ENCODE measurements around the gene LAMTOR2. TPM values are rescaled to one million over a fixed set of nuclear protein-coding genes. Genes with fewer than 3 reads are reported as not detected.

LAMTOR2 gene
- total and polyA plus RNA-seq, 9 of the 15 experiments (the other 6 are each of a cell fraction or from before 2014, with no cell fraction given) = 39.0 to 161 (median 74.6) TPM

GRCh38 chr1:156054500-156055280 lies at the start of gene LAMTOR2 (continued):
- TF ChIP-seq, protein P1, sequence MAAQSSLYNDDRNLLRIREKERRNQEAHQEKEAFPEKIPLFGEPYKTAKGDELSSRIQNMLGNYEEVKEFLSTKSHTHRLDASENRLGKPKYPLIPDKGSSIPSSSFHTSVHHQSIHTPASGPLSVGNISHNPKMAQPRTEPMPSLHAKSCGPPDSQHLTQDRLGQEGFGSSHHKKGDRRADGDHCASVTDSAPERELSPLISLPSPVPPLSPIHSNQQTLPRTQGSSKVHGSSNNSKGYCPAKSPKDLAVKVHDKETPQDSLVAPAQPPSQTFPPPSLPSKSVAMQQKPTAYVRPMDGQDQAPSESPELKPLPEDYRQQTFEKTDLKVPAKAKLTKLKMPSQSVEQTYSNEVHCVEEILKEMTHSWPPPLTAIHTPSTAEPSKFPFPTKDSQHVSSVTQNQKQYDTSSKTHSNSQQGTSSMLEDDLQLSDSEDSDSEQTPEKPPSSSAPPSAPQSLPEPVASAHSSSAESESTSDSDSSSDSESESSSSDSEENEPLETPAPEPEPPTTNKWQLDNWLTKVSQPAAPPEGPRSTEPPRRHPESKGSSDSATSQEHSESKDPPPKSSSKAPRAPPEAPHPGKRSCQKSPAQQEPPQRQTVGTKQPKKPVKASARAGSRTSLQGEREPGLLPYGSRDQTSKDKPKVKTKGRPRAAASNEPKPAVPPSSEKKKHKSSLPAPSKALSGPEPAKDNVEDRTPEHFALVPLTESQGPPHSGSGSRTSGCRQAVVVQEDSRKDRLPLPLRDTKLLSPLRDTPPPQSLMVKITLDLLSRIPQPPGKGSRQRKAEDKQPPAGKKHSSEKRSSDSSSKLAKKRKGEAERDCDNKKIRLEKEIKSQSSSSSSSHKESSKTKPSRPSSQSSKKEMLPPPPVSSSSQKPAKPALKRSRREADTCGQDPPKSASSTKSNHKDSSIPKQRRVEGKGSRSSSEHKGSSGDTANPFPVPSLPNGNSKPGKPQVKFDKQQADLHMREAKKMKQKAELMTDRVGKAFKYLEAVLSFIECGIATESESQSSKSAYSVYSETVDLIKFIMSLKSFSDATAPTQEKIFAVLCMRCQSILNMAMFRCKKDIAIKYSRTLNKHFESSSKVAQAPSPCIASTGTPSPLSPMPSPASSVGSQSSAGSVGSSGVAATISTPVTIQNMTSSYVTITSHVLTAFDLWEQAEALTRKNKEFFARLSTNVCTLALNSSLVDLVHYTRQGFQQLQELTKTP (IDR thresholded peaks at IDR 0.05; ENCODE audit: low read depth in 1 of 2, partially characterized antibody in 2 of 2) = peak in 1 of 2 experiments; percentile 98
- TF ChIP-seq, protein P2, sequence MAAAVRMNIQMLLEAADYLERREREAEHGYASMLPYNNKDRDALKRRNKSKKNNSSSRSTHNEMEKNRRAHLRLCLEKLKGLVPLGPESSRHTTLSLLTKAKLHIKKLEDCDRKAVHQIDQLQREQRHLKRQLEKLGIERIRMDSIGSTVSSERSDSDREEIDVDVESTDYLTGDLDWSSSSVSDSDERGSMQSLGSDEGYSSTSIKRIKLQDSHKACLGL (CRISPR knock-in tag; IDR thresholded peaks at IDR 0.05; ENCODE audit: borderline replicate concordance, poor library complexity, severe bottlenecking) = peak; percentile 65
- TF ChIP-seq FOSL1 (tag; conservative IDR thresholded peaks at IDR 0.05) = 0 out of 2 replicates have a peak, but pooled peaks have one; percentile 20
- TF ChIP-seq, protein P3, sequence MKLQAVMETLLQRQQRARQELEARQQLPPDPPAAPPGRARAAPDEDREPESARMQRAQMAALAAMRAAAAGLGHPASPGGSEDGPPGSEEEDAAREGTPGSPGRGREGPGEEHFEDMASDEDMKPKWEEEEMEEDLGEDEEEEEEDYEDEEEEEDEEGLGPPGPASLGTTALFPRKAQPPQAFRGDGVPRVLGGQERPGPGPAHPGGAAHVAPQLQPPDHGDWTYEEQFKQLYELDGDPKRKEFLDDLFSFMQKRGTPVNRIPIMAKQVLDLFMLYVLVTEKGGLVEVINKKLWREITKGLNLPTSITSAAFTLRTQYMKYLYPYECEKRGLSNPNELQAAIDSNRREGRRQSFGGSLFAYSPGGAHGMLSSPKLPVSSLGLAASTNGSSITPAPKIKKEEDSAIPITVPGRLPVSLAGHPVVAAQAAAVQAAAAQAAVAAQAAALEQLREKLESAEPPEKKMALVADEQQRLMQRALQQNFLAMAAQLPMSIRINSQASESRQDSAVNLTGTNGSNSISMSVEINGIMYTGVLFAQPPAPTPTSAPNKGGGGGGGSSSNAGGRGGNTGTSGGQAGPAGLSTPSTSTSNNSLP (IDR thresholded peaks at IDR 0.05; ENCODE audit: borderline replicate concordance, low read depth, low read length) = 0 out of 2 replicates have a peak, but pooled peaks have one; percentile 24
- no peak for TF ChIP-seq ERF (CRISPR knock-in tag; IDR thresholded peaks at IDR 0.05)
- TF ChIP-seq, protein P4, sequence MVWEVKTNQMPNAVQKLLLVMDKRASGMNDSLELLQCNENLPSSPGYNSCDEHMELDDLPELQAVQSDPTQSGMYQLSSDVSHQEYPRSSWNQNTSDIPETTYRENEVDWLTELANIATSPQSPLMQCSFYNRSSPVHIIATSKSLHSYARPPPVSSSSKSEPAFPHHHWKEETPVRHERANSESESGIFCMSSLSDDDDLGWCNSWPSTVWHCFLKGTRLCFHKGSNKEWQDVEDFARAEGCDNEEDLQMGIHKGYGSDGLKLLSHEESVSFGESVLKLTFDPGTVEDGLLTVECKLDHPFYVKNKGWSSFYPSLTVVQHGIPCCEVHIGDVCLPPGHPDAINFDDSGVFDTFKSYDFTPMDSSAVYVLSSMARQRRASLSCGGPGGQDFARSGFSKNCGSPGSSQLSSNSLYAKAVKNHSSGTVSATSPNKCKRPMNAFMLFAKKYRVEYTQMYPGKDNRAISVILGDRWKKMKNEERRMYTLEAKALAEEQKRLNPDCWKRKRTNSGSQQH (CRISPR knock-in tag; IDR thresholded peaks at IDR 0.05) = no peak
- peak; percentile 100 for TF ChIP-seq HCFC1 (IDR thresholded peaks at IDR 0.05; ENCODE audit: low read depth, low read length)
- TF ChIP-seq HNRNPK (IDR thresholded peaks at IDR 0.05; ENCODE audit: low read depth, low read length, poor library complexity, severe bottlenecking) = no peak
- peak; percentile 51; the same call in 1 of the 2 replicates for TF ChIP-seq PML (IDR thresholded peaks at IDR 0.05; ENCODE audit: low read length)
- TF ChIP-seq RFX7 (CRISPR knock-in tag; IDR thresholded peaks at IDR 0.05) = no peak
- TF ChIP-seq NFRKB (IDR thresholded peaks at IDR 0.05; ENCODE audit: low read depth) = peak; percentile 54; the same call in 1 of the 2 replicates
- no peak for TF ChIP-seq HDAC6 (IDR thresholded peaks at IDR 0.05; ENCODE audit: low read depth, low read length)
- TF ChIP-seq, protein P5, sequence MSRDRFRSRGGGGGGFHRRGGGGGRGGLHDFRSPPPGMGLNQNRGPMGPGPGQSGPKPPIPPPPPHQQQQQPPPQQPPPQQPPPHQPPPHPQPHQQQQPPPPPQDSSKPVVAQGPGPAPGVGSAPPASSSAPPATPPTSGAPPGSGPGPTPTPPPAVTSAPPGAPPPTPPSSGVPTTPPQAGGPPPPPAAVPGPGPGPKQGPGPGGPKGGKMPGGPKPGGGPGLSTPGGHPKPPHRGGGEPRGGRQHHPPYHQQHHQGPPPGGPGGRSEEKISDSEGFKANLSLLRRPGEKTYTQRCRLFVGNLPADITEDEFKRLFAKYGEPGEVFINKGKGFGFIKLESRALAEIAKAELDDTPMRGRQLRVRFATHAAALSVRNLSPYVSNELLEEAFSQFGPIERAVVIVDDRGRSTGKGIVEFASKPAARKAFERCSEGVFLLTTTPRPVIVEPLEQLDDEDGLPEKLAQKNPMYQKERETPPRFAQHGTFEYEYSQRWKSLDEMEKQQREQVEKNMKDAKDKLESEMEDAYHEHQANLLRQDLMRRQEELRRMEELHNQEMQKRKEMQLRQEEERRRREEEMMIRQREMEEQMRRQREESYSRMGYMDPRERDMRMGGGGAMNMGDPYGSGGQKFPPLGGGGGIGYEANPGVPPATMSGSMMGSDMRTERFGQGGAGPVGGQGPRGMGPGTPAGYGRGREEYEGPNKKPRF (IDR thresholded peaks at IDR 0.05; ENCODE audit: low read depth, low read length) = no peak
- no peak for TF ChIP-seq ELF4 (CRISPR knock-in tag; IDR thresholded peaks at IDR 0.05)
- TF ChIP-seq TEAD4 (IDR thresholded peaks at IDR 0.05; ENCODE audit: low read length) = no peak
- TF ChIP-seq TEAD4 (CRISPR knock-in tag; IDR thresholded peaks at IDR 0.05; ENCODE audit: borderline replicate concordance) = no peak
- TF ChIP-seq PCBP2 (IDR thresholded peaks at IDR 0.05; ENCODE audit: low read depth, low read length, poor library complexity, severe bottlenecking) = no peak
